ENCODE results near the gene ABCC2.

DNA sequence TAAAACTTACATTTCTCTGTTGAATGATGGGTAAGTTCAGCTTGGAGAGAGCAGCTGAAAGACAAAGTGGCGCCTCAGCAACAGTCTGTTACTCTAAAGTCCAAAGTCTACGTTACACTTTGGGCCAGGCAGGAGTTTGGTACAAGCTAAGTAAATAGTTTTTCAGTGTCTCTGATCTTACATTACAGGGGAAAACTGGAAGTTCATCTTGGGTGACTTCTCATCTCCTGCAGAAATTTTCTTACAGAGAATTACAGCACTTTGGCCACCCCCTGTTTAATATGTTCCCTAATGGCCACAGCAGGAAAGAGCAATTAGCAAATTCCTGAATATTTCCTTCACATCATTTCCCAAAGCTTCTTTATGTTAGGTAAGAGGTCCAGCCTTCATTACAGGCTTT is 67.1 kb downstream of the ABCC2 start:
- TF ChIP-seq, protein P1, sequence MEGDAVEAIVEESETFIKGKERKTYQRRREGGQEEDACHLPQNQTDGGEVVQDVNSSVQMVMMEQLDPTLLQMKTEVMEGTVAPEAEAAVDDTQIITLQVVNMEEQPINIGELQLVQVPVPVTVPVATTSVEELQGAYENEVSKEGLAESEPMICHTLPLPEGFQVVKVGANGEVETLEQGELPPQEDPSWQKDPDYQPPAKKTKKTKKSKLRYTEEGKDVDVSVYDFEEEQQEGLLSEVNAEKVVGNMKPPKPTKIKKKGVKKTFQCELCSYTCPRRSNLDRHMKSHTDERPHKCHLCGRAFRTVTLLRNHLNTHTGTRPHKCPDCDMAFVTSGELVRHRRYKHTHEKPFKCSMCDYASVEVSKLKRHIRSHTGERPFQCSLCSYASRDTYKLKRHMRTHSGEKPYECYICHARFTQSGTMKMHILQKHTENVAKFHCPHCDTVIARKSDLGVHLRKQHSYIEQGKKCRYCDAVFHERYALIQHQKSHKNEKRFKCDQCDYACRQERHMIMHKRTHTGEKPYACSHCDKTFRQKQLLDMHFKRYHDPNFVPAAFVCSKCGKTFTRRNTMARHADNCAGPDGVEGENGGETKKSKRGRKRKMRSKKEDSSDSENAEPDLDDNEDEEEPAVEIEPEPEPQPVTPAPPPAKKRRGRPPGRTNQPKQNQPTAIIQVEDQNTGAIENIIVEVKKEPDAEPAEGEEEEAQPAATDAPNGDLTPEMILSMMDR (conservative IDR thresholded peaks at IDR 0.05; ENCODE audit: low read depth in 2 of 2), result no peak
- TF ChIP-seq EZH2phosphoT487 (IDR thresholded peaks at IDR 0.05; ENCODE audit: unreplicated experiment), result no peak
- TF ChIP-seq EZH2 (IDR thresholded peaks at IDR 0.05; ENCODE audit: low read depth, unreplicated experiment), result no peak
- no peak for TF ChIP-seq REST (IDR thresholded peaks at IDR 0.05; ENCODE audit: unreplicated experiment)
- TF ChIP-seq JUNB (IDR thresholded peaks at IDR 0.05; ENCODE audit: unreplicated experiment), result no peak
- no peak for TF ChIP-seq CREB1 (CRISPR knock-in tag; IDR thresholded peaks at IDR 0.05; ENCODE audit: low read depth)
- no peak for TF ChIP-seq POLR2AphosphoS5 (IDR thresholded peaks at IDR 0.05; ENCODE audit: low read depth)
- no peak for TF ChIP-seq ZNF331 (CRISPR knock-in tag; IDR thresholded peaks at IDR 0.05; ENCODE audit: low read depth)
- TF ChIP-seq NANOG (IDR thresholded peaks at IDR 0.05; ENCODE audit: borderline replicate concordance), result peak; percentile 82

Measured in GM23338 (cell line).